ENCODE data around the gene TMEM132D. TPM values are rescaled to one million over a fixed set of nuclear protein-coding genes. Genes with fewer than 3 reads are reported as not detected.

TMEM132D gene
- total and polyA plus RNA-seq, 4 experiments from 2014 or later = not detected

DNA sequence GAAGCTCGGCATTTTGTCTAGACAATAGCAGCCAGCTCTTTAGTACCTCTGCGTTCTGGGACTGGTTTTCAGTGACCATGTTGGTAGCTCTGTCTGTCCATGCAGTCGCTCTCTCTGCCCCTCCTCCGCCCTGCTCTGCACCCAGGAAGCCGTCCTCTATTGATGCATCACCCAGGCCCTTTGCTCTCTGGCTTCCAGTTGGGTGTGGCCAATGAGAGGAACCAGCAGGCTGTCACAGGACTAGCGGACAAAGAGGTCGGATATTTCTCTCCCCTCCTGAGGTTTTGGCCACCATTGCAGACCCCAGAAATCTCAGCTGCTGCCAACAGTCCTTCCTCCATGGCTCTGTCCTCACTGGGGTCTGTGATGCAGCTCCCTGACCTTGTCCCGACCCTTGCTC is 180.6 kb downstream of the TMEM132D start:
- Mint-ChIP-seq H3K36me3 (no peaks in the 10 kb centered on the region), H3K4me3 (no peak overlapping the region), H3K4me1 (no peaks in the 10 kb centered on the region), H3K27ac (no peak overlapping the region), H3K27me3 (no peaks in the 10 kb centered on the region), H3K9me3 (peaks cover 2 to 19% (median 8%) of the 10 kb centered on the region in 8 donors)
- ChIA-PET CTCF (ENCODE audit: partially characterized antibody) (no interaction called here), POLR2A (ENCODE audit: partially characterized antibody) (no interaction called here)
- intact Hi-C loops (cut with micrococcal nuclease) = no loop called here
- H3K27me3 ChIP-seq (ENCODE audit: insufficient read depth, low read length) = no peaks in the 10 kb centered on the region
- no peak for DNase-seq
- no peaks in the 10 kb centered on the region for H3K4me1 ChIP-seq (ENCODE audit: insufficient read depth, low read length)
- no peak overlapping the region for H3K4me3 ChIP-seq (ENCODE audit: low read length in 2 of 2)
- no peak overlapping the region for H3K27ac ChIP-seq (ENCODE audit: low read depth, low read length)
- no peaks in the 10 kb centered on the region for H3K36me3 ChIP-seq (ENCODE audit: insufficient read depth, low read length)
- H3K9me3 ChIP-seq (ENCODE audit: control insufficient read depth in 1 of 2, low read length in 2 of 2) = no peaks in the 10 kb centered on the region

DNA sequence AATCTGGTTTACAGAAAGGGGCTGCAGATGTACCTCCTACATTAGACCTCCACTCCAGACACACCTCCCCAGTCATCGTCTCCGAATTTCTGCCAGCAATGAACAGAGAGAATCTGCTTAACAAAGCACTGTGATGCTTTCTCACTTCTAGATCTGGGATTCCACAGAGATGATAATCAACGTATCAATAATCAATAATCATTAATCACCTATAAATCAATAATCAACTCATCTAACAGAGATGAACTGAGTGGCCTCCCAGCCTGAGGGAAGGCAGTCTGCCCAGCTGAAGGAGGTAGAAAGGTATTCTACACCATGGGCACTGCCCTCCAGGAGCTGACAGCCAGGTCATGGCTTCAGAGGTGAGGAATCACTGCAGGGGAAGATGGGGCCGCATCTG is 183.2 kb downstream of the TMEM132D start:
- POLR2A ChIA-PET (ENCODE audit: partially characterized antibody) = no interaction called here
- CTCF ChIA-PET (ENCODE audit: partially characterized antibody) = no interaction called here
- no peak overlapping the region for H3K27ac Mint-ChIP-seq

DNA sequence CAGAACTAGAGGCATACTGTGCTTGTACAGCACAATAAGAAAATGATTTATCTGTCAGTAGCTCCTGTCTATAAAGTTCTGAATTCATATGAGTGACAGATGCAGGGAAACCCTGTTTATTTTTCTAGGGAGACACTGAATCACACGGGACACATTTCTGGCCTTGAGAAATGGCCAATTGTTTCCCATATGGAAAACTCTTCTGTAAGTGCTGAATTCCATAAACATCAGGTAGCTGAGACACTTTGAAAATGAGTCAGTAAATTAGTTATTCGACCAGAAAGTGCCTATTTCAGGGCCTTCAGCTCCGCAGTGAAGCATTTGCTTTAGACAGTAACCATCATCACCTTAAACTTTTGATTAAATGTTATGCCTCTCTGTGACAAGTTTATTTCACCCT is 184.4 kb downstream of the TMEM132D start:
- Mint-ChIP-seq H3K27me3 (no peaks in the 10 kb centered on the region), H3K9me3 (peaks cover 0 to 24% (median 11%) of the 10 kb centered on the region in 8 donors), H3K36me3 (no peaks in the 10 kb centered on the region), H3K4me1 (no peaks in the 10 kb centered on the region), H3K4me3 (no peak overlapping the region), H3K27ac (no peak overlapping the region)
- intact Hi-C loops (cut with micrococcal nuclease) = no loop called here
- no peak overlapping the region for H3K4me3 ChIP-seq (ENCODE audit: low read length in 2 of 2)
- ChIA-PET POLR2A (ENCODE audit: partially characterized antibody) (no interaction called here), CTCF (ENCODE audit: partially characterized antibody) (no interaction called here)
- no peak overlapping the region for H3K27ac ChIP-seq (ENCODE audit: low read depth, low read length)
- H3K27me3 ChIP-seq (ENCODE audit: insufficient read depth, low read length) = no peaks in the 10 kb centered on the region
- DNase-seq = no peak
- H3K4me1 ChIP-seq (ENCODE audit: insufficient read depth, low read length) = no peaks in the 10 kb centered on the region
- H3K36me3 ChIP-seq (ENCODE audit: insufficient read depth, low read length) = no peaks in the 10 kb centered on the region
- H3K9me3 ChIP-seq (ENCODE audit: control insufficient read depth in 1 of 2, low read length in 2 of 2) = no peaks in the 10 kb centered on the region

More for the DNA sequence above, 183.2 kb downstream of the TMEM132D start:
- H3K27ac ChIP-seq (ENCODE audit: low read depth, low read length) = no peak overlapping the region
- DNase-seq = no peak
- Mint-ChIP-seq H3K36me3 (no peaks in the 10 kb centered on the region), H3K4me3 (no peak overlapping the region), H3K27me3 (no peaks in the 10 kb centered on the region), H3K4me1 (no peaks in the 10 kb centered on the region), H3K9me3 (peaks cover 0 to 27% (median 12%) of the 10 kb centered on the region in 8 donors)
- no peaks in the 10 kb centered on the region for H3K27me3 ChIP-seq (ENCODE audit: insufficient read depth, low read length)
- no peaks in the 10 kb centered on the region for H3K36me3 ChIP-seq (ENCODE audit: insufficient read depth, low read length)
- H3K4me3 ChIP-seq (ENCODE audit: low read length in 2 of 2) = no peak overlapping the region
- no peaks in the 10 kb centered on the region for H3K9me3 ChIP-seq (ENCODE audit: control insufficient read depth in 1 of 2, low read length in 2 of 2)
- H3K4me1 ChIP-seq (ENCODE audit: insufficient read depth, low read length) = no peaks in the 10 kb centered on the region
- intact Hi-C loops (cut with micrococcal nuclease) = no loop called here

DNA sequence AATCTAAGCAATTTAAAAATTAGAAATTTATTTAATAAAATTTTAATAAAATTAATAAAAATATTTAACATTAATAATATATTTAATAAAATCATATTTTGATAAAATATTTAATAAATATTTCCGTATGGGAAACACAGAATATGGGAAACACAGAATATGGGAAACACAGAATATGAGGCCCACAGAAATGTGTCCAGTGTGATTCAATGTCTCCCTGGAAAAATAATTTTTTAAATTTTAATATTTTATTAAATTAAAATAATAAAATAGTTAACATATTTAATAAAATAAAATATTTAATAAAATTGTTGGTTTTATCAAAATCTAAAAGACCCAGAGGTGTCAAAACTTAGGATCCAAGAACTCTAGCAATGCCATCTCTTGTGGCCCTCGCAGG is 186.4 kb downstream of the TMEM132D start:
- ChIA-PET POLR2A (ENCODE audit: partially characterized antibody) (no interaction called here), CTCF (ENCODE audit: partially characterized antibody) (no interaction called here)
- Mint-ChIP-seq H3K36me3 (no peaks in the 10 kb centered on the region), H3K27me3 (no peaks in the 10 kb centered on the region), H3K4me3 (no peak overlapping the region), H3K4me1 (no peaks in the 10 kb centered on the region), H3K9me3 (peaks cover 0 to 15% (median 5%) of the 10 kb centered on the region in 8 donors), H3K27ac (no peak overlapping the region)
- intact Hi-C loops (cut with micrococcal nuclease) = no loop called here
- H3K27ac ChIP-seq (ENCODE audit: low read depth, low read length) = no peak overlapping the region
- H3K36me3 ChIP-seq (ENCODE audit: insufficient read depth, low read length) = no peaks in the 10 kb centered on the region
- H3K27me3 ChIP-seq (ENCODE audit: insufficient read depth, low read length) = no peaks in the 10 kb centered on the region
- no peaks in the 10 kb centered on the region for H3K4me1 ChIP-seq (ENCODE audit: insufficient read depth, low read length)
- H3K4me3 ChIP-seq (ENCODE audit: low read length in 2 of 2) = no peak overlapping the region
- DNase-seq = no peak
- no peaks in the 10 kb centered on the region for H3K9me3 ChIP-seq (ENCODE audit: control insufficient read depth in 1 of 2, low read length in 2 of 2)

DNA sequence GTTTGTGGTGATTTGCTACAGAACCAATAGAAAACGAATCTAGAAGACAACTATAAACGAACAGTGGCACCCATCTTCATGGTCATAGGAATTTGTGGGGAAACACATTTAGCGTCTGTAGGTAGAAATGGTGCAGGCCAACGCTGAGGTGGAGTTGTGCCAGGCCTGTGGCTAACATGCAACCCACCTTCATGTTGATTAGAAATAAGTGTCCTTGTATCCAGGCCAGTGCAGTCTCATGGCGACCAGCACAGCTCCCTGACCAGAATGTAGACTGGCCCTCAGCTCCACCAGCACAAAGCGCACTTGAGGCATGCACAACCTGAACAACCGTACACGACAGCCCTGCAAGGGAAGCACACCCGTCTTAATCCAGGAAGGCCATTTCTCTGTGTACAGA is 187.0 kb downstream of the TMEM132D start:
- POLR2A ChIA-PET (ENCODE audit: partially characterized antibody) = no interaction called here
- Mint-ChIP-seq H3K27ac (no peak overlapping the region), H3K27me3 (no peaks in the 10 kb centered on the region), H3K4me3 (no peak overlapping the region), H3K36me3 (no peaks in the 10 kb centered on the region), H3K4me1 (no peaks in the 10 kb centered on the region), H3K9me3 (peaks cover 0 to 11% (median 5%) of the 10 kb centered on the region in 8 donors)
- no peak for DNase-seq
- H3K36me3 ChIP-seq (ENCODE audit: insufficient read depth, low read length) = no peaks in the 10 kb centered on the region
- intact Hi-C loops (cut with micrococcal nuclease) = no loop called here
- no peaks in the 10 kb centered on the region for H3K27me3 ChIP-seq (ENCODE audit: insufficient read depth, low read length)
- no peak overlapping the region for H3K27ac ChIP-seq (ENCODE audit: low read depth, low read length)
- no peaks in the 10 kb centered on the region for H3K9me3 ChIP-seq (ENCODE audit: control insufficient read depth in 1 of 2, low read length in 2 of 2)
- CTCF ChIA-PET (ENCODE audit: partially characterized antibody) = no interaction called here
- no peaks in the 10 kb centered on the region for H3K4me1 ChIP-seq (ENCODE audit: insufficient read depth, low read length)
- no peak overlapping the region for H3K4me3 ChIP-seq (ENCODE audit: low read length in 2 of 2)

DNA sequence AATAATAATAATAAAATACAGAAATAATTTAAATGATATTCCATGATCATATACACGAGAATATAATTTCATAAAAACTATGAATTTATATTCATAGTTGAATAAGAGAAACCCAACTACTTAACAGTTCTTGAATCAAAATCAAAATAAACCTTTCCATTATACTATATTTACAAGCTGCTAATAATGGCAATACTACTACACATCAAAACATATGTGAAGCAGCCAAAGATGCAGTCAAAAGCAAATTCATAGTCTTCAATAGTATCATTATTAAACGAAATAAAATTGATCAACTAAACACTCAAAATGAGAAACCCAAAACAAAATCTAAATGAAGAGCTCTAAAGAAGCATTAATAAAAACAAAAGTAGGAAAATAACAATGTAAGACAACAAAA is 197.1 kb downstream of the TMEM132D start:
- CTCF ChIA-PET (ENCODE audit: partially characterized antibody) = no interaction called here
- Histone ChIP-seq H3K4me3 (ENCODE audit: low read length in 2 of 2) (no peak overlapping the region), H3K4me1 (ENCODE audit: insufficient read depth, low read length) (no peaks in the 10 kb centered on the region), H3K9me3 (ENCODE audit: control insufficient read depth in 1 of 2, low read length in 2 of 2) (peaks cover 0 to 5% of the 10 kb centered on the region in 2 donors), H3K36me3 (ENCODE audit: insufficient read depth, low read length) (no peaks in the 10 kb centered on the region), H3K27ac (ENCODE audit: low read depth, low read length) (no peak overlapping the region), H3K27me3 (ENCODE audit: insufficient read depth, low read length) (no peaks in the 10 kb centered on the region)
- intact Hi-C loops (cut with micrococcal nuclease) = no loop called here
- POLR2A ChIA-PET (ENCODE audit: partially characterized antibody) = no interaction called here
- no peaks in the 10 kb centered on the region for H3K27me3 Mint-ChIP-seq
- no peaks in the 10 kb centered on the region for H3K36me3 Mint-ChIP-seq
- peaks cover 2 to 48% (median 27%) of the 10 kb centered on the region in 8 donors for H3K9me3 Mint-ChIP-seq
- H3K4me3 Mint-ChIP-seq = no peak overlapping the region
- no peak overlapping the region for H3K27ac Mint-ChIP-seq
- no peak for DNase-seq
- no peaks in the 10 kb centered on the region for H3K4me1 Mint-ChIP-seq

DNA sequence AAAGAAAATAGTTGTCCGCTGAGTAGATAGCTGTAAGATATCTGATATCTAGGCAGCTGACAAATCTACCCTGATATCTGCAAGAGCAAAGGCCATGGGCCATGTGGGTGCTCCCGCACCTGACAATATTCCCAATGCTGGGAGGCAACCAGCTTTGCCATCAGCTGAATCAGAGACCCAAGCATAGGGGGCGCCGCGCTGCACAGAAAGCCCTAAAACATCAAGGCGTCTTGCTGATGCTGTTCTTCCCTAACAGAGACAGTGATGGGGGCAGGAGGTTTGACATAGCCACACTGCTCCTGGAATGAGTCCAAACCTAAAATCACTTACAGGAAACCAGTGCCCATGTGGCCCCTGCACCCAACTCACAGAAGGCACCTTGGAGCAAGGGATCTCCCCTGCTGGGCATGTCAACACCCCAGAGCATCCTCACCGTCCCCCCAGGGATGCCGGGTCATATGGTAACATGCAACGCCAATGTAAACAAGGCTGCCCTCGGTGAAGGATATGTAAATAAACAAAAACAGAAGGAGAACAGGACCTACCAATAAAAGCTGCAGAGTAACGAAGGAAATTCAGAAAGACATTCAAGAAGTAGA is 199.5 kb downstream of the TMEM132D start:
- Histone ChIP-seq H3K4me3 (ENCODE audit: low read length in 2 of 2) (no peak overlapping the region), H3K36me3 (ENCODE audit: insufficient read depth, low read length) (no peaks in the 10 kb centered on the region), H3K4me1 (ENCODE audit: insufficient read depth, low read length) (no peaks in the 10 kb centered on the region), H3K27ac (ENCODE audit: low read depth, low read length) (no peak overlapping the region), H3K27me3 (ENCODE audit: insufficient read depth, low read length) (no peaks in the 10 kb centered on the region), H3K9me3 (ENCODE audit: control insufficient read depth in 1 of 2, low read length in 2 of 2) (peaks cover 0 to 5% of the 10 kb centered on the region in 2 donors)
- H3K4me1 Mint-ChIP-seq = no peaks in the 10 kb centered on the region
- ChIA-PET CTCF (ENCODE audit: partially characterized antibody) (interaction anchor here (1.0 kb wide), 1 partner anchor 9 kb away, joined by 3 read pairs; no protein-coding TSS in a partner anchor), POLR2A (ENCODE audit: partially characterized antibody) (no interaction called here)
- intact Hi-C loops (cut with micrococcal nuclease) = no loop called here
- H3K27me3 Mint-ChIP-seq = no peaks in the 10 kb centered on the region
- H3K27ac Mint-ChIP-seq = no peak overlapping the region
- H3K4me3 Mint-ChIP-seq = peak overlapping the region in 1 of 8 donors; percentile 3
- DNase-seq = no peak
- H3K36me3 Mint-ChIP-seq = no peaks in the 10 kb centered on the region
- peaks cover 2 to 45% (median 29%) of the 10 kb centered on the region in 8 donors for H3K9me3 Mint-ChIP-seq

Measured in CD4-positive, alpha-beta memory T cell (primary cell).